IMR-90 (cell line): ENCODE data around the gene SMAP1.

Source experiments
- MAFK ChIP-seq: IDR thresholded peaks from 2 replicates; pipeline ENCODE4 v1.6.1; 2012; ENCODE audit warnings: low read depth, low read length, improper control_type of control experiment
- MXI1 ChIP-seq: IDR thresholded peaks from 2 replicates; pipeline ENCODE4 v1.6.1; 2012; ENCODE audit warnings: low read depth, mild to moderate bottlenecking, low read length, moderate library complexity, borderline replicate concordance
- POLR2A ChIP-seq: IDR thresholded peaks from 2 replicates; pipeline ENCODE4 v1.6.1; 2012; ENCODE audit warnings: mild to moderate bottlenecking, low read depth, low read length
- RAD21 ChIP-seq: IDR thresholded peaks from 2 replicates; pipeline ENCODE4 v1.6.1; 2012; ENCODE audit warnings: low read length, improper control_type of control experiment
- RFX5 ChIP-seq: IDR thresholded peaks from 2 replicates; pipeline ENCODE4 v1.8.0; 2012; ENCODE audit warnings: low read depth, mild to moderate bottlenecking, low read length, moderate library complexity
- SMC3 ChIP-seq: fragments of 150-350 bp; IDR thresholded peaks from 2 replicates; pipeline ENCODE4 v1.6.1; 2016; ENCODE audit warnings: low read depth, mild to moderate bottlenecking, antibody characterized with exemption, low read length, moderate library complexity
- USF2 ChIP-seq: fragments of 150-350 bp; IDR thresholded peaks from 2 replicates; pipeline ENCODE4 v1.6.1; 2017; ENCODE audit warnings: mild to moderate bottlenecking, antibody characterized with exemption, low read length, low read depth
- TF ChIP-seq, protein P1 (sequence below): conservative IDR thresholded peaks from 2 replicates; pipeline ENCODE4 v1.5.1; 2012; ENCODE audit warnings: mild to moderate bottlenecking, low read depth, low read length, improper control_type of control experiment

GRCh38 chr6:70894001-70894400 lies 226.3 kb downstream of the SMAP1 start:
- TF ChIP-seq, protein P1, sequence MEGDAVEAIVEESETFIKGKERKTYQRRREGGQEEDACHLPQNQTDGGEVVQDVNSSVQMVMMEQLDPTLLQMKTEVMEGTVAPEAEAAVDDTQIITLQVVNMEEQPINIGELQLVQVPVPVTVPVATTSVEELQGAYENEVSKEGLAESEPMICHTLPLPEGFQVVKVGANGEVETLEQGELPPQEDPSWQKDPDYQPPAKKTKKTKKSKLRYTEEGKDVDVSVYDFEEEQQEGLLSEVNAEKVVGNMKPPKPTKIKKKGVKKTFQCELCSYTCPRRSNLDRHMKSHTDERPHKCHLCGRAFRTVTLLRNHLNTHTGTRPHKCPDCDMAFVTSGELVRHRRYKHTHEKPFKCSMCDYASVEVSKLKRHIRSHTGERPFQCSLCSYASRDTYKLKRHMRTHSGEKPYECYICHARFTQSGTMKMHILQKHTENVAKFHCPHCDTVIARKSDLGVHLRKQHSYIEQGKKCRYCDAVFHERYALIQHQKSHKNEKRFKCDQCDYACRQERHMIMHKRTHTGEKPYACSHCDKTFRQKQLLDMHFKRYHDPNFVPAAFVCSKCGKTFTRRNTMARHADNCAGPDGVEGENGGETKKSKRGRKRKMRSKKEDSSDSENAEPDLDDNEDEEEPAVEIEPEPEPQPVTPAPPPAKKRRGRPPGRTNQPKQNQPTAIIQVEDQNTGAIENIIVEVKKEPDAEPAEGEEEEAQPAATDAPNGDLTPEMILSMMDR = no peak
- TF ChIP-seq POLR2A = no peak
- no peak for TF ChIP-seq MXI1
- no peak for TF ChIP-seq RAD21
- no peak for TF ChIP-seq SMC3
- TF ChIP-seq USF2 = no peak
- TF ChIP-seq RFX5 = no peak
- no peak for TF ChIP-seq MAFK
